ENCODE results near the gene LRPPRC. TPM values are rescaled to one million over a fixed set of nuclear protein-coding genes. Genes with fewer than 3 reads are reported as not detected.

LRPPRC gene
- total and polyA plus RNA-seq, 2 experiments from 2014 or later, result 39.5 to 71.9 TPM

- H3K4me3 ChIP-seq, result no peak overlapping the region
- no peak for DNase-seq (ENCODE audit: low read depth in 1 of 2, low spot score in 1 of 2)
- peaks cover 59% of the 10 kb centered on the region for H3K36me3 ChIP-seq
- no peaks in the 10 kb centered on the region for H3K27me3 ChIP-seq
- H3K9me3 ChIP-seq (ENCODE audit: low read depth), result no peaks in the 10 kb centered on the region
- H3K4me1 ChIP-seq (ENCODE audit: low read depth), result no peaks in the 10 kb centered on the region
- TF ChIP-seq CTCF (IDR thresholded peaks at IDR 0.05; ENCODE audit: low read depth, low read length), result no peak
- H3K27ac ChIP-seq, result no peak overlapping the region
These were observed 18.0 kb downstream of the LRPPRC start for GRCh38 chr2:43977677-43978375.

GRCh38 chr2:43960921-43961320, 34.9 kb downstream of the LRPPRC start:
- H3K36me3 ChIP-seq, result peaks cover 55% of the 10 kb centered on the region

GRCh38 chr2:43958397-43959275, 37.2 kb downstream of the LRPPRC start:
- Histone ChIP-seq H3K27ac (peak overlapping the region; percentile 30), H3K4me1 (ENCODE audit: low read depth) (peaks cover 5% of the 10 kb centered on the region), H3K9me3 (ENCODE audit: low read depth) (no peaks in the 10 kb centered on the region), H3K36me3 (peaks cover 66% of the 10 kb centered on the region), H3K4me3 (no peak overlapping the region), H3K27me3 (no peaks in the 10 kb centered on the region)
- no peak for TF ChIP-seq CTCF (IDR thresholded peaks at IDR 0.05; ENCODE audit: low read depth, low read length)
- DNase-seq (ENCODE audit: low read depth in 1 of 2, low spot score in 1 of 2), result peak in 1 of 2 donors; percentile 7

More at GRCh38 chr2:43960921-43961320, 34.9 kb downstream of the LRPPRC start:
- Histone ChIP-seq H3K4me1 (ENCODE audit: low read depth) (peaks cover 5% of the 10 kb centered on the region), H3K27ac (no peak overlapping the region), H3K4me3 (no peak overlapping the region), H3K9me3 (ENCODE audit: low read depth) (no peaks in the 10 kb centered on the region), H3K27me3 (no peaks in the 10 kb centered on the region)
- no peak for DNase-seq (ENCODE audit: low read depth in 1 of 2, low spot score in 1 of 2)
- TF ChIP-seq CTCF (IDR thresholded peaks at IDR 0.05; ENCODE audit: low read depth, low read length), result no peak

- Histone ChIP-seq H3K4me1 (ENCODE audit: low read depth) (no peaks in the 10 kb centered on the region), H3K27me3 (no peaks in the 10 kb centered on the region), H3K27ac (no peak overlapping the region), H3K36me3 (peaks cover 63% of the 10 kb centered on the region), H3K4me3 (no peak overlapping the region), H3K9me3 (ENCODE audit: low read depth) (no peaks in the 10 kb centered on the region)
- TF ChIP-seq CTCF (IDR thresholded peaks at IDR 0.05; ENCODE audit: low read depth, low read length), result peak; percentile 34
- peak; percentile 45 to 57 for DNase-seq (ENCODE audit: low read depth in 1 of 2, low spot score in 1 of 2)
These were observed 45.3 kb downstream of the LRPPRC start for GRCh38 chr2:43950383-43951008.

- no peak overlapping the region for H3K27ac ChIP-seq
- H3K36me3 ChIP-seq, result peaks cover 66% of the 10 kb centered on the region
- H3K4me1 ChIP-seq (ENCODE audit: low read depth), result no peaks in the 10 kb centered on the region
- DNase-seq (ENCODE audit: low read depth in 1 of 2, low spot score in 1 of 2), result no peak
- H3K27me3 ChIP-seq, result no peaks in the 10 kb centered on the region
- no peak overlapping the region for H3K4me3 ChIP-seq
- H3K9me3 ChIP-seq (ENCODE audit: low read depth), result no peaks in the 10 kb centered on the region
- TF ChIP-seq CTCF (IDR thresholded peaks at IDR 0.05; ENCODE audit: low read depth, low read length), result no peak
These were observed 47.4 kb downstream of the LRPPRC start for GRCh38 chr2:43948370-43948769.

Data from cardiac muscle cell (in vitro differentiated cells and primary cell).